Tibial artery (tissue), 4 donors: ENCODE data around the gene TTBK2.
A peak's percentile ranks its signal among the peaks of the same experiment; 100 is the strongest.

ENCODE experiments used
- DNase-seq, 2 donors: peaks; one replicate each; pipeline ENCODE4 v3.0.0-alpha.2; 2019
- H3K27ac ChIP-seq, 2 donors: fragments of 200-600 bp; sonication (generic) in 1 of 2; 1 replicate in 1 of 2; 2 replicates in 1 of 2; pipeline ENCODE4 v1.5.1; 2018 to 2019; ENCODE audit warnings: mild to moderate bottlenecking in 1 of 2
- H3K27me3 ChIP-seq, 2 donors: fragments of 200-600 bp; sonication (generic) in 1 of 2; one replicate each; pipeline versions ENCODE4 v1.5.1 to v1.6.0; 2016 to 2019
- H3K36me3 ChIP-seq, 3 donors: fragments of 200-600 bp; sonication (generic) in 2 of 3; one replicate each; pipeline ENCODE4 v1.5.1; 2016 to 2019; ENCODE audit warnings: mild to moderate bottlenecking in 2 of 3
- H3K4me1 ChIP-seq, 4 donors: fragments of 200-600 bp; sonication (generic) in 2 of 4; 1 replicate in 3 of 4; 2 replicates in 1 of 4; pipeline ENCODE4 v1.5.1; 2016 to 2019
- H3K4me3 ChIP-seq, 2 donors: fragments of 200-600 bp; sonication (generic) in 1 of 2; 1 replicate in 1 of 2; 2 replicates in 1 of 2; pipeline ENCODE4 v1.5.1; 2018 to 2019; ENCODE audit warnings: mild to moderate bottlenecking in 2 of 2
- H3K9me3 ChIP-seq, 3 donors: fragments of 200-600 bp; sonication (generic) in 1 of 3; one replicate each; pipeline ENCODE4 v1.5.1; 2016 to 2019
- intact Hi-C: fragments of 100-400 bp; cut with DNase I; formaldehyde crosslinking; loops from one replicate; pipeline ENCODE4 v1.15.0; 2023; ENCODE audit warnings: low total_unique reads
- TF ChIP-seq, protein P1 (sequence below), 2 experiments: fragments of 200-600 bp in 1 of 2; fragments of 450-650 bp in 1 of 2; IDR thresholded peaks; one replicate each; pipeline ENCODE4 v1.5.1; 2017 to 2019; ENCODE audit warnings: antibody characterized with exemption in 2 of 2, mild to moderate bottlenecking in 1 of 2, moderate library complexity in 1 of 2

Gene TTBK2

DNA sequence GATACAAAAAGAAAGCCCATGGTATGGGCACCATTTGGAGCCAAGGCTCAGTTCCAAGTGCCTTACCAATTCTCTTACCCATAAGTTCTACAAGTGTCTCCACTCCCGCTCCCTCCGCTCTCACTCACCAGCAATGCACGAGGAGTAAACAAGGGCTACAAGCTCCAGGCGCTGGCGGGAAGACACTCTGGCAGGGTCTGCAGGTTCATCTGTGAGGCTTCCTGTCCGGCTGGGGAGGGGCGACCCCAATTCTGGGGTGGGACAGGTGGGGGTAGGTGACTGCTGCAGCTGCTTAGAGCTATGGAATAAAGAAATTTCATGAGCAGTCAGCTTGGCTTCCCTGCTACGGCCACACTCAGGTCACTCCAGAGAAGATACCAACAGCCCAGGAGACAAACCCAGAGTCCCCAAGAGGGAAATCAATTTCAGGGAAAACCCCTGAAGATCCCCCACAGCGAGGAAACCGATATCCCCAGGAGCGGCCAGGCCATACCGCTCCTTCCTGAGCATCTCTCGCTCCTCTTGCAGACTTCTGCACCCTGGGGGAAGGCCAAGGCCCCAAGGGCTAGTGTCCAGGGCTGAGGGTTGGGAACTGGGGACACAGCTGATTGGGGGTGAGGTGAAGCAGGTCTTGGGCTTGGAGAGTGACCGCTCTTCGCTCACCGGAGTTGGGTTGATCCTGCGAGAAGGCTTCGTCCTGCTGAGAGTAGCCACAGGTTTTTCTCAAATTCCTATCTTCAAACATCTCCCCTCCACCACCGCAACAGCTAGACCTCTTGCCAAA lies 185.0 kb downstream of the TTBK2 start:
- Histone ChIP-seq H3K27me3 (no peaks in the 10 kb centered on the region), H3K27ac (peak overlapping the region; percentile 82 to 83), H3K4me1 (peaks cover 0 to 23% (median 12%) of the 10 kb centered on the region in 4 donors), H3K4me3 (peak overlapping the region; percentile 70 to 91), H3K9me3 (no peaks in the 10 kb centered on the region), H3K36me3 (peaks cover 18 to 51% (median 44%) of the 10 kb centered on the region in 3 donors)
- TF ChIP-seq, protein P1, sequence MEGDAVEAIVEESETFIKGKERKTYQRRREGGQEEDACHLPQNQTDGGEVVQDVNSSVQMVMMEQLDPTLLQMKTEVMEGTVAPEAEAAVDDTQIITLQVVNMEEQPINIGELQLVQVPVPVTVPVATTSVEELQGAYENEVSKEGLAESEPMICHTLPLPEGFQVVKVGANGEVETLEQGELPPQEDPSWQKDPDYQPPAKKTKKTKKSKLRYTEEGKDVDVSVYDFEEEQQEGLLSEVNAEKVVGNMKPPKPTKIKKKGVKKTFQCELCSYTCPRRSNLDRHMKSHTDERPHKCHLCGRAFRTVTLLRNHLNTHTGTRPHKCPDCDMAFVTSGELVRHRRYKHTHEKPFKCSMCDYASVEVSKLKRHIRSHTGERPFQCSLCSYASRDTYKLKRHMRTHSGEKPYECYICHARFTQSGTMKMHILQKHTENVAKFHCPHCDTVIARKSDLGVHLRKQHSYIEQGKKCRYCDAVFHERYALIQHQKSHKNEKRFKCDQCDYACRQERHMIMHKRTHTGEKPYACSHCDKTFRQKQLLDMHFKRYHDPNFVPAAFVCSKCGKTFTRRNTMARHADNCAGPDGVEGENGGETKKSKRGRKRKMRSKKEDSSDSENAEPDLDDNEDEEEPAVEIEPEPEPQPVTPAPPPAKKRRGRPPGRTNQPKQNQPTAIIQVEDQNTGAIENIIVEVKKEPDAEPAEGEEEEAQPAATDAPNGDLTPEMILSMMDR (IDR thresholded peaks at IDR 0.05), result no peak
- peak in 1 of 2 donors; percentile 66 for DNase-seq
- intact Hi-C loops, result loop anchor here (10.0 kb wide), 1 partner anchor 189 kb away; the partner anchor contains the start of gene TTBK2

DNA sequence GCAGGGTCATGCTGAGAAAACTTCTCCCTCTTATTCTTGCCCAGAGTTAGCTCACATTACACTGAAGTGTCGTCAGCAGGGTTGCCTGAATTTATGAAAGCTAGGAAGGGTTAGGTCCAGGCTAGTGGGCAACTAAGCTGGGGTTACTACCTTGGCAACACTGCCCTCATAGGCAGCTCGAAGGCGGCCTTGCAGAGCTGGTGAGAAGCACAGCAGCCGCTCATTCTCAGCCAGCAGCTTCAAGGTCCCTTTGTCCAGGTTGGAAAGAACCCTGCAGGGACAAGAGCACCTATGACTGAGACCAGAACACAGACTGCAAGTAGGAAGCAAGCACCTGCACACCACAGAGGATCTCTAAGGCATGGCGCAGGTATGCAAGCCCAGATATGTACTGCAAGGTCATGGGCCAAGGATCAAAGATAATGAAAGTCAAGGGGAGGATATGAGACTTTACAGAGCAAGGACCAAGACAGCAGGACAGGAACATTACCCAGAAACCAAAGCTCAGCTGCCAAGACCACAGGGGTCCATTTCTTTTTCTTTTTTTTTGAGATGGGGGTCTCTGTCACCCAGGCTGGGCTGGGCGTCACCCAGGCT lies 186.4 kb downstream of the TTBK2 start:
- Histone ChIP-seq H3K27me3 (no peaks in the 10 kb centered on the region), H3K36me3 (peaks cover 23 to 65% (median 57%) of the 10 kb centered on the region in 3 donors), H3K27ac (no peak overlapping the region), H3K9me3 (no peaks in the 10 kb centered on the region), H3K4me3 (no peak overlapping the region), H3K4me1 (peaks cover 0 to 23% (median 12%) of the 10 kb centered on the region in 4 donors)
- peak in 1 of 2 donors; percentile 14 for DNase-seq
- TF ChIP-seq, protein P1 (IDR thresholded peaks at IDR 0.05), result no peak
- intact Hi-C loops, result loop anchor here (10.0 kb wide), 1 partner anchor 191 kb away; the partner anchor contains the start of gene TTBK2

DNA sequence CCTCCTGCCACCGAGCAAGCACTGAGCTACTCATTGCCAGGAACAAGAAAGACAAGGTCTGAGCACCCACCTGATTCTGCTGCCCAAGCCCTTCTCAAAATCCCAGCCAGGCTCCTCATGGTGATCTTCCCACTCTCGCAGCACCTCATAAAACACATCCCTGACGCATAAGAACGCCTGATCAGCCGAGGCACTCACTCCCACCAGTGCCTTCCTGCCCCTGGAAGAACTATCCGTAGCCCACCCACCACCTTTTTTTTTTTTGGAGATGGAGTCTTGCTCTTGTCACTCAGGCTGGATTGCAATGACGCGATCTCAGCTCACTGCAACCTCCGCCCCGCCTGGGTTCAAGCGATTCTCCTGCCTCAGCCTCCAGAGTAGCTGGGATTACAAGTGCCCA lies 187.6 kb downstream of the TTBK2 start:
- H3K4me3 ChIP-seq, result no peak overlapping the region
- H3K36me3 ChIP-seq, result peaks cover 34 to 77% (median 68%) of the 10 kb centered on the region in 3 donors
- TF ChIP-seq, protein P1 (IDR thresholded peaks at IDR 0.05), result no peak
- intact Hi-C loops, result loop anchor here (10.0 kb wide), 1 partner anchor 192 kb away; the partner anchor contains the start of gene TTBK2
- no peak overlapping the region for H3K27ac ChIP-seq
- H3K9me3 ChIP-seq, result no peaks in the 10 kb centered on the region
- H3K27me3 ChIP-seq, result no peaks in the 10 kb centered on the region
- peaks cover 0 to 23% (median 12%) of the 10 kb centered on the region in 4 donors for H3K4me1 ChIP-seq
- DNase-seq, result no peak

DNA sequence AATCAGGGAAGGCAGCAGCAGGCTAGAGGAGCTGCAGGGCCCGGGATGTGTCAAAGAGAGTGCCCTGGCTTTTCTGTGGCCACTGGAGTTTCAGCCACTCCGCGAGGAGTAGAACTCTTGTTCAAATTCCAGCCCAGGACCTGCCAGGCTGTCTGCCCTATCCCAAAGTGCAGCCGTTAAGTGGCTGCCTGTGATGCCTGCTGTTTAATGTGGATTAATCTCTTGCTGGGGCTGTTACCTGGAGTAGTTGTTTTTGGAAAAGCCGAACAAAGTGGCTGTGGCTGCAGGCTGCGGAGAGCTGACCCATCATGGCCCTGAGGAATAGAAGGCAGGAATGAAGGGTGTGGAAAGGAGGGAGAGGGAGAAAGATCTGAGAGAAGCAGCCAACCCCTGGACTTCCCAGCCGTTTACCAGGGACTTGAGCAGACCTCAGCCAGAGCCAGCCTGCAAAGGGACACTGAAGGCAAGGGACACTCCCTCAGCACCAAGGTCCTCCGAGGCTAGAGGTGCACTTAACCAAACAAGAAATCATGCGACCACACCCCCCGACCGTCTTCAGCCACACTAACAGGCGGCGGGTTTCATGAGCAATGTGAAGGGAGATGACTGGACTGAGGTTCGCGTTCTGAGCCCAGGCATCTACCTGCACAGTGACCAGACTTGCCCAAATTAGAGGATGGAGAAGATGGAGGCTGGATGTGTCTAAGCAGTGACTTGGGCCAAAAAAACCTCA lies 188.3 kb downstream of the TTBK2 start:
- intact Hi-C loops, result loop anchor here (10.0 kb wide), 1 partner anchor 193 kb away; the partner anchor contains the start of gene TTBK2
- no peak for DNase-seq
- H3K36me3 ChIP-seq, result peaks cover 39 to 84% (median 76%) of the 10 kb centered on the region in 3 donors

DNA sequence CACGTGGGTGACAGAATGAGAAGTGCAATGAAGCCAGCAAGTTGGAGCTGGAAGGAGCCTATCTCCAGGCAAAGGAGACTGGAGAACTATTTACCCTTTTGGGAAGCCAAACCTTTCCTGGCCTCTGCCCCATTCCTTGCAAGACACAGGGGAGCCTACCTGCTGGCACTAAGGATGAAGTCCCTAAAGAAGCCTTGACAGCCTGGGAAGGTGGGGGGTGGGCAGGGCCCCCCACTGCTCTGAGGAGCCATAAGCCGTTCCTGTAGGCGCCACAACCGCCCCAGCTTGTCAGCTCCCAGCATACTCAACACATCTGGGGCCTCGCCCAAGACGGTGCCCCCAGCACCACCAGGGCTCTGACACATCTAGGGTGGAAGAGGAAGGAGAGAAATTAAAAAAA lies 189.1 kb downstream of the TTBK2 start:
- H3K27ac ChIP-seq, result no peak overlapping the region
- H3K36me3 ChIP-seq, result peaks cover 46 to 92% (median 84%) of the 10 kb centered on the region in 3 donors
- intact Hi-C loops, result loop anchor here (10.0 kb wide), 1 partner anchor 193 kb away; the partner anchor contains the start of gene TTBK2
- DNase-seq, result peak in 1 of 2 donors; percentile 56
- H3K27me3 ChIP-seq, result no peaks in the 10 kb centered on the region
- no peak overlapping the region for H3K4me3 ChIP-seq
- no peaks in the 10 kb centered on the region for H3K9me3 ChIP-seq
- peaks cover 0 to 15% (median 10%) of the 10 kb centered on the region in 4 donors for H3K4me1 ChIP-seq
- TF ChIP-seq, protein P1 (IDR thresholded peaks at IDR 0.05), result no peak

More for the DNA sequence above, 188.3 kb downstream of the TTBK2 start:
- Histone ChIP-seq H3K27me3 (no peaks in the 10 kb centered on the region), H3K4me1 (peaks cover 0 to 16% (median 10%) of the 10 kb centered on the region in 4 donors), H3K4me3 (no peak overlapping the region), H3K9me3 (no peaks in the 10 kb centered on the region), H3K27ac (no peak overlapping the region)
- TF ChIP-seq, protein P1 (IDR thresholded peaks at IDR 0.05), result no peak
